ENCODE data around the gene DCDC1.

- no peak for TF ChIP-seq CTCF (IDR thresholded peaks at IDR 0.05)
- no peak for TF ChIP-seq POLR2A (IDR thresholded peaks at IDR 0.05)
- no peak for TF ChIP-seq EP300 (IDR thresholded peaks at IDR 0.05)
These were observed 109.7 kb downstream of the DCDC1 start for GRCh38 chr11:31259797-31260196.
